GM23248 (cell line): ENCODE measurements around the gene CATSPERB. TPM values are rescaled to one million over a fixed set of nuclear protein-coding genes. Genes with fewer than 3 reads are reported as not detected.
A peak's percentile ranks its signal among the peaks of the same experiment; 100 is the strongest.

Source experiments
- DNase-seq: peaks from one replicate; pipeline ENCODE4 v3.0.0-alpha.2; 2015
- H2AFZ ChIP-seq: fragments of 200-600 bp; sonication (generic); 2 replicates; pipeline ENCODE4 v1.6.1; 2016; ENCODE audit warnings: antibody characterized with exemption
- H3F3A ChIP-seq: fragments of 200-600 bp; sonication (generic); 2 replicates; pipeline ENCODE4 v1.6.1; 2016; ENCODE audit warnings: mild to moderate bottlenecking, antibody characterized with exemption, mixed run types; ENCODE audit not compliant: insufficient read depth
- H3K27ac ChIP-seq: fragments of 200-600 bp; sonication (generic); 2 replicates; pipeline ENCODE4 v1.5.1; 2016; ENCODE audit warnings: mild to moderate bottlenecking
- H3K27me3 ChIP-seq: fragments of 200-600 bp; sonication (generic); replicated peaks from 2 replicates; pipeline ENCODE4 v1.6.1; 2016; ENCODE audit warnings: mild to moderate bottlenecking; ENCODE audit not compliant: insufficient read depth
- H3K36me3 ChIP-seq: fragments of 200-600 bp; sonication (generic); 2 replicates; pipeline ENCODE4 v1.6.1; 2016; ENCODE audit warnings: low read depth, mild to moderate bottlenecking
- H3K4me1 ChIP-seq: fragments of 200-600 bp; sonication (generic); 2 replicates; pipeline ENCODE4 v1.6.1; 2016; ENCODE audit warnings: mild to moderate bottlenecking; ENCODE audit not compliant: insufficient read depth
- H3K4me2 ChIP-seq: fragments of 200-600 bp; sonication (generic); one replicate; pipeline ENCODE4 v1.6.1; 2016; ENCODE audit warnings: mild to moderate bottlenecking; ENCODE audit not compliant: unreplicated experiment
- H3K4me3 ChIP-seq: fragments of 200-600 bp; sonication (generic); 2 replicates; pipeline ENCODE4 v1.5.1; 2016; ENCODE audit warnings: mild to moderate bottlenecking
- H3K79me2 ChIP-seq: fragments of 200-600 bp; sonication (generic); 2 replicates; pipeline ENCODE4 v1.6.1; 2016; ENCODE audit warnings: mild to moderate bottlenecking; ENCODE audit not compliant: insufficient read depth
- H3K9ac ChIP-seq: fragments of 200-600 bp; sonication (generic); 2 replicates; pipeline ENCODE4 v1.6.1; 2016; ENCODE audit warnings: mild to moderate bottlenecking
- H3K9me2 ChIP-seq: fragments of 200-600 bp; sonication (generic); 2 replicates; pipeline ENCODE4 v1.6.1; 2016; ENCODE audit warnings: mixed run types, mild to moderate bottlenecking, moderate library complexity; ENCODE audit not compliant: insufficient read depth
- H3K9me3 ChIP-seq: fragments of 200-600 bp; sonication (generic); one replicate; pipeline ENCODE4 v1.6.1; 2017; ENCODE audit warnings: low read depth
- H4K20me1 ChIP-seq: fragments of 200-600 bp; sonication (generic); 2 replicates; pipeline ENCODE4 v1.6.0; 2016; ENCODE audit not compliant: insufficient read depth
- EZH2 ChIP-seq: fragments of 200-600 bp; sonication (generic); IDR thresholded peaks from 2 replicates; pipeline ENCODE4 v1.6.1; 2018; ENCODE audit warnings: antibody characterized with exemption, mild to moderate bottlenecking; ENCODE audit not compliant: insufficient read depth, poor library complexity, severe bottlenecking
- EZH2phosphoT487 ChIP-seq: fragments of 200-600 bp; sonication (generic); IDR thresholded peaks from 2 replicates; pipeline ENCODE4 v1.6.1; 2018; ENCODE audit warnings: antibody characterized with exemption, moderate library complexity, mild to moderate bottlenecking, low read depth; ENCODE audit not compliant: insufficient read depth
- WGBS, 2 experiments: methylation state at CpG; one replicate each; pipeline ENCODE4 v1.1.6; 2015 to 2017; ENCODE audit warnings: low lambda C conversion rate in 2 of 2, low coverage in 1 of 2; ENCODE audit errors: missing lambda C conversion rate in 2 of 2; 5-methylcytosine and 5-hydroxymethylcytosine counted together
- in situ Hi-C: fragments of 300-500 bp; cut with MboI; formaldehyde crosslinking; loops from 2 replicates; pipeline ENCODE4 v1.15.0; 2020
- polyA plus RNA-seq: library from polyadenylated mRNA; unstranded; fragments of >200 nt; fragmentation: Nextera tagmentation; extraction: Ambion mirVana; gene quantifications from 2 replicates; pipeline ENCODE4 v1.2.1, GENCODE V29; 2016
- total RNA-seq: library from RNA; depleted of rRNA; stranded (reverse); fragments of >200 nt; shearing (Covaris generic); gene quantifications from 2 replicates; pipeline ENCODE4 v1.2.3, GENCODE V29; 2014

CATSPERB gene
- total and polyA plus RNA-seq, 2 experiments from 2014 or later: 0.11 TPM; not detected in 1

DNA sequence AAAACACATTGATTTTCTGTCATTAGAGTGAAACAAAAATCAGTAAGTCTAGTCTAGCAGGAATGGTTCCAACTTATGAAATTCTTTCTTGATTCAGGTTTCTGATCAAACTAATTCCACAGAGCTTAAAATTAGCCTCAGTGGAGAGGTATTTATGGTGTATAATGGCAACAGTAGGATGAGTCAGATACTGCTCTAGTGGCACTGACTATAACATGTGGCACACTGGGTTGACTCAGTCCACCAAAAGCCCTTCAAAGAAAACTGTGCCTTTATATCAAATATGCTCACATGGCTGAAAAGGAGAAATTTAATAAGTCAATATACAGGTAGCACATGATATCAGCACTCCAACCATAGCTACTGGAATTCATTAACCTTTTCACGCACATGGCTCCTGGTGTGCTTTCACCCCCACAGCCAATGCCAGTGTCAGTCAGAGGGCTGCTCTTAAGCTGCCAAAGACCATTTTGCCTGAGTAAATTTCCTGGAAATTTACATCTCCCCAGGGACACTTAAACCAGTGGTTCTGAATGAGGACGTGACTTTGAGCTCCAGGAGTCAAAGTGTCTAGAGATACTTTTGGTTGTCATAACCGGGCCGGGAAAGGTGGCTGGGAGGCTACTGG, 21.7 kb upstream of the CATSPERB start:
- Histone ChIP-seq H3K36me3 (no peaks in the 10 kb centered on the region), H3K79me2 (no peaks in the 10 kb centered on the region), H4K20me1 (no peaks in the 10 kb centered on the region), H3K9ac (no peak overlapping the region), H3K27ac (no peak overlapping the region), H3K4me2 (no peak overlapping the region), H3K4me1 (peaks cover 15% of the 10 kb centered on the region), H3K9me2 (no peaks in the 10 kb centered on the region), H3F3A (no peaks in the 10 kb centered on the region), H2AFZ (no peak overlapping the region), H3K9me3 (no peaks in the 10 kb centered on the region), H3K27me3 (no peaks in the 10 kb centered on the region), H3K4me3 (no peak overlapping the region)
- peak; percentile 69 for DNase-seq
- 41 to 49% methylated on average over 4 of the region's 4 CpGs for WGBS, 2 experiments
- in situ Hi-C loops: no loop called here
- TF ChIP-seq EZH2phosphoT487 (no peak), EZH2 (no peak)

DNA sequence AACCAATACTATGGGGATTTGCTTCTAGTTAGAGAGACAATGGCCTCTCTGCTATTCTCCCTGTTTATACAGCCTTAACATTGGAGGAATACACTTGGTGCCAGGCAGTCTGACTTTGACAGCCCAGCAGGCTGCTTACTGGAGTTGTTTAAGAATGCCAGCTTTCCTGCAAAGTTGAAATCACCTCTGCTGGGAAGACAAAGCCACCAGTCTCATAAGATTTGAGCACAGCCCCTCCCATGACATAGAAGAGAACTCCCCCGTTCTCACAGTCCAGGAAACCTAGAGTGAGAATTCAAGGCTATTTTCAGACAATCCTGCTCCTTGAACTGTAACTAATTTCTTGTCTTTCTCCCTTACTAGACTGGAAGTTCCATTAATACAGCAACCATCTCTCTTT, 21.1 kb upstream of the CATSPERB start:
- DNase-seq: no peak
- Histone ChIP-seq H2AFZ (no peak overlapping the region), H3K36me3 (no peaks in the 10 kb centered on the region), H3K79me2 (no peaks in the 10 kb centered on the region), H3F3A (no peaks in the 10 kb centered on the region), H3K4me3 (no peak overlapping the region), H4K20me1 (no peaks in the 10 kb centered on the region), H3K4me1 (peaks cover 15% of the 10 kb centered on the region), H3K27me3 (no peaks in the 10 kb centered on the region), H3K27ac (no peak overlapping the region), H3K4me2 (no peak overlapping the region), H3K9ac (no peak overlapping the region), H3K9me3 (no peaks in the 10 kb centered on the region), H3K9me2 (no peaks in the 10 kb centered on the region)
- no peak for TF ChIP-seq EZH2phosphoT487
- WGBS, 2 experiments: 37 to 42% methylated on average over 1 of the region's 1 CpG
- in situ Hi-C loops: no loop called here

DNA sequence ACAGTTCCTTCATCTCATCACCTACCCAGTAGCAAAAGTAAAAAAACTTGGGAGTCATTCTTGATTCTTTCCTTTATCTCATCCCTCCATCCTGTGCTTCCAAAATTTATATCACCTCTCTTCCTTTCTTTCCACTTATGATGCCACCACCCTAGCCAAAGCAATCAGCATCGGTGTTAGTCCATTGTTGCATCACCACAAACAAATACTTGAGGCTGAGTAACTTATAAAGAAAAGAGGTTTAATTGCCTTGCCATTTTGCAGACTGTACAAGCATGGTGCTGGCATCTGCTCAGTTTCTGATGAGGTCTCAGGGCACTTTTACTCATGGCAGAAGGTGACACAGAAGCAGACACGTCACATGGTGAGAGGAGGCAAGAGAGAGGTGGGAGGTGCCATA, 19.8 kb upstream of the CATSPERB start:
- no peaks in the 10 kb centered on the region for H3K79me2 ChIP-seq
- H2AFZ ChIP-seq: no peak overlapping the region
- DNase-seq: no peak
- H3K9me3 ChIP-seq: no peaks in the 10 kb centered on the region
- no peaks in the 10 kb centered on the region for H3K9me2 ChIP-seq
- H3K36me3 ChIP-seq: no peaks in the 10 kb centered on the region
- H3K27me3 ChIP-seq: no peaks in the 10 kb centered on the region
- no peaks in the 10 kb centered on the region for H3F3A ChIP-seq
- no peaks in the 10 kb centered on the region for H4K20me1 ChIP-seq
- in situ Hi-C loops: no loop called here
- no peak overlapping the region for H3K27ac ChIP-seq
- peaks cover 15% of the 10 kb centered on the region for H3K4me1 ChIP-seq
- 44 to 48% methylated on average over 2 of the region's 2 CpGs for WGBS, 2 experiments
- no peak overlapping the region for H3K4me3 ChIP-seq
- H3K4me2 ChIP-seq: no peak overlapping the region
- no peak for TF ChIP-seq EZH2
- TF ChIP-seq EZH2phosphoT487: no peak
- no peak overlapping the region for H3K9ac ChIP-seq

DNA sequence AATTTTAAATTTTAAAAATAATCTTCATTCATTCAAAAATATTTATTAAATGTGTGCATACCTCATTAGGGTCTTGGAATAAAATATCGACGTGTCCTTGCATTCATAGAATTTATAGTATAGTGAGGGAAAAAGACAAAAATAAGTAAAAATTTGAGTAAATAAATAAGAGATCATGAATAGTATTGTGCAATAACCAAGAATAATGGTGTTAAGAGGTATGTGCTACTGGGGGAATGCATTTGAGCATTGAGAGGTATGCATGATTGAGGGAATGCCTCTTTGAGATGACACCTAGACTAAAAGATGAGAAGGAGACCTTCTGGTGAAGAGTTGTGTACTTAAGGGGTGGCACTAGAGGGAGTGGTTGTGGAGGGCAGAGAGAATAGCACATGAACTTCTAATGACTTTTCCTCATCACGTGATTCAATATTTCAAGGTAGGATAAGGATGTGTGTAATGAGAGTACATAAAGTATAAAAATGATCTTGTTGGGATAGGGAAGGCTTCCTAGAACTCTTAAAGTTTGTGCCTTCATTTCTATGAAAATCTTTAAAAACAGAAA, 18.8 kb upstream of the CATSPERB start:
- 65 to 73% methylated on average over 3 of the region's 3 CpGs for WGBS, 2 experiments
- H3K27me3 ChIP-seq: no peaks in the 10 kb centered on the region

More for the DNA sequence above, 18.8 kb upstream of the CATSPERB start:
- no peak overlapping the region for H3K4me2 ChIP-seq
- peaks cover 15% of the 10 kb centered on the region for H3K4me1 ChIP-seq
- H2AFZ ChIP-seq: no peak overlapping the region
- DNase-seq: no peak
- no peaks in the 10 kb centered on the region for H3K9me2 ChIP-seq
- H3K4me3 ChIP-seq: no peak overlapping the region
- no peaks in the 10 kb centered on the region for H4K20me1 ChIP-seq
- in situ Hi-C loops: no loop called here
- TF ChIP-seq EZH2phosphoT487 (no peak), EZH2 (no peak)
- no peaks in the 10 kb centered on the region for H3F3A ChIP-seq
- H3K36me3 ChIP-seq: no peaks in the 10 kb centered on the region
- no peak overlapping the region for H3K9ac ChIP-seq
- no peaks in the 10 kb centered on the region for H3K9me3 ChIP-seq
- no peaks in the 10 kb centered on the region for H3K79me2 ChIP-seq
- no peak overlapping the region for H3K27ac ChIP-seq
